Measurements from ENCODE around the gene RASD1.

Gene RASD1

DNA sequence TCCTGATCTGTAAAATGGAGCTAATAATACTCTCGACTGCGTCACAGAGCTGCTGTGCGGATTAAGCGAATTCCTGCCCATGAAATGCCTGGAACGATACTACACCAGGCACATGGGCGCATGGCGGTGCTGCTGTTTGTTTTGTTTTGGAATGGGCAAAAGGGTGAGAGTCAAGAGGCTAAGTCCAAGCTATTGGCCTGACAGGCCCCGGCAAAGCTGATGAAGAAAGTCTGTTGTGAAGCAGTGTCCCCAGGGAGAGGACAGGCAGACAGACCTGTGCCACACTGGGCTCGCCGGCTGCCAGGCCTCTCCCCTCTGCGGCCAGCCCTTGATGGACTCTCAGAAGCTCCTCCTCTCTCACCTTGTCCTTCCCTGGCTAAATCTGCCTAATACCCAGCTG, 31.3 kb upstream of the RASD1 start:
- DNase-seq (ENCODE audit: low read depth), result no peak

DNA sequence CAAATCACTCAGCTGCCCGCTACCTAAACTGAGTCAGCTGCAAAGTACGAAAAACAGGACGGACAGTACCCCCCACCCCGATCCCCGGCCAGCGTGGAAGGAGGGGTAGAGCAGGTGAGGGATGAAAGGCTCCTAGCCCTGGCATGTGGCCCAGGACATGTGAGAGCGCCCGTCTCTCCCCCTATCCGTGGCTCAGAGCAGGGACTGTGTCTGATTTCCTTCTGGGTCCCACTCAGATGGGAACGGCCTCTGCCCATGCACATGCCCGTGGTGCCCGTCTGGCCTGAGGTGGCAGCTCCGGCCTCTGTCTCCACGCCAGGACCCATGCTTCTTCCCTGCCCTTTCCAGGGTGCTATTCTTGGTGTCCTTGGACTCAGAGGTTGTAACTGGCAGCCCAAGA, 30.2 kb upstream of the RASD1 start:
- no peak for DNase-seq (ENCODE audit: low read depth)

DNA sequence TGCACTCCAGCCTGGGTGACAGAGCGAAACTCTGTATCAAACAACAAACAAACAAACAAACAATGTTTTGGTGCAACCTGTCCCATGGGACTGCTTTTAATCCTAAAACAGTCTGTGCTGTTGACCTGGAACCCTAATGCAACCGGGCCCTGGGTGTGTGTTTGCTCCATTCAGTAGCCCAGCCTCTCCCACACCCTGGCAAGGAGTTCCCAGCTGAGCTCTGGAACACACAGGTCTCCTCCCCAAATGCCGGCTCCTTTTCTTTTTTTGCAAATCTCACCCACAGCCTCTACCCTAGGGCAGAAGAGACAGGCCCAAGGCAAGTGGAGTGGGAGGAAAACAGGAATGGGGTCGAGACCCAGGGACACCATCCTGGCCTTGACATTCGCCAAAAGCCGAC, 29.8 kb upstream of the RASD1 start:
- no peak for DNase-seq (ENCODE audit: low read depth)

DNA sequence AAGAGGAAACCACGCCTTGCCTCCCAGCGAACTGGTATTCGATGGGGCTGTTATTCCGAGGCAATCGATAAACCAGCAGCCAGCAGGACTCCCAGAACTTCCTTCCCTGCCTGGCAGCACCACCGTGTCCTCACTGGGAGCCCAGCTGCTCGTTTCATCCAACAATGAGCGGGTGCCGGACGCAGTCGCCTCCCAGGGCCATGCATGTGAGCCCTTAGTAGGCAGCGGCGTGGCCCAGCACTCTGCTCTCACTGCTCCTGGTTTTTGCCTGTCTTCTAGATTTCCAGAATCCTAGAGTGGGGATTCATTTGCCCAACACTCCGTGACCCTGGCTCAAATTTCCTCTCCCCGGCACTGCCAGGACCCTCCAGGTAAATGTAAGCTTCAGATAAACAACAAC, 29.1 kb upstream of the RASD1 start:
- no peak for DNase-seq (ENCODE audit: low read depth)

DNA sequence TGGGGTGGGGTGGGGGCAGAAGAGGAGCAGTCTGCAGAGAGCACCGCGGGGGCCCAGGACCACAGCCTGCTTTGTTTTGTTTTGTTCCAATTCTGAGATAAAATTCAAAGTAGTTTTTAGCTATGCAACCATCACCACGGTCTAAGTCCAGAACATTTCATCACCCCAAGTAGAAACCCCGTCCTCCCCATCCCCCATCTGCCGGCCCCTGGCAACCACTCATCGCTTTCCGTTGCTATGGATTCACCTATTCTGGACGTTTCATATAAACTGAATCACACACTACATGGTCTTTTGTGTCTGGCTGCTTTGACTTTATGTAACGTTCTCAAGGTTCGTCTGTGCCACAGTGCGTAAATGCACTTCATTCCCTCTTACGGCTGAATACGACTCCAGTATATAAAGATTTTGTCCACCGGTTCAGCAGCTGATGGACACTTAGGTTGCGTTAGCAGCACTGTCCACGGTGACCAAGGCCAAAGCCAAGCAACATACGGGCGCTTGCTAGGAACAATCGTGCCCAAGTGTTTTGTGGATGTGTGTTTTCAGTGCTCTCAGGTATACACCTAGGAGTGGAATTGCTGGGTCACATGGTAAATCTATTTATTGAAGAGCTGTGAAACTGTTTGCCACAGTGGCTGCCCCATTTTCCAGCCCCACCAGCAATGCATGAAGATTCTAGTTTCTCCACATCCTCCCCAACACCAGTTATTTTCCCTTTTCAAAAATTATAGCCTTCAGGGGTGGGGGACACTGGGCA, 27.7 kb upstream of the RASD1 start:
- DNase-seq (ENCODE audit: low read depth), result no peak

DNA sequence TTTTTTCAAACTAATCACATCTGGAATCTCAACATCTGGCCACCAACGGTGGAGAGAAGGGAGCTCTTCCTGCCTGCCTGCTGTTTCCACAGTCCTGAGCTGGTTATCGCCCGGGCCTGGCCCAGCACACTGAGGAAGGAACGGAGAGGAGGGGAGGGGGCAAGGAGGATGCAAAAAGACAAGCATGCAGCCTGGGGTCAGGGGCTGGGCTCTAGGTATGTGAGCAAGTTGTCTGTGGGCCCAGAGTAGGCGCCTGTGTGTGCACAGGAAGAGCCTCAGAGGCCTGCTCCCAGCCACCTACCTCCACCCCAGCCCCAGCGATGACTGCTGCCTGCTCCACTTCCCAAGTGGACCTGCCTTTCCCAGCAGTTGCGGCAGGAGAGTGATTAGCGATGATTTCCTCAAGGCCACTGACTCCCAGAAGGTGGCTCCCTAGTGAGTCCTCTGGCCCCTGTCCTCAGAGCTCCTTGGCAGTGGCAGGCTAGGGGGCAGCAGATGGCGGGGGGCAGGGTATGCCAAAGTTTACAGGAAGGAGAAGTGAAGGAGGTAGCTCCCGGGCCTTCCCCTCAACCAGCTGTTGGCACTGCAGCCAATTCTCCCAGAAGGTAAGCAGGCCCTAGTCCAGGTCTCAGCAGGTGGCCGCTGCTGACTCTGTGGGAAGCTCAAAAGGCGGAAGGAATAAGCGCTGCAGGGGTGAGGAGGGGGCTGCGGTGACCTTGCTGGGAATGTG, 27.0 kb upstream of the RASD1 start:
- no peak for DNase-seq (ENCODE audit: low read depth)

DNA sequence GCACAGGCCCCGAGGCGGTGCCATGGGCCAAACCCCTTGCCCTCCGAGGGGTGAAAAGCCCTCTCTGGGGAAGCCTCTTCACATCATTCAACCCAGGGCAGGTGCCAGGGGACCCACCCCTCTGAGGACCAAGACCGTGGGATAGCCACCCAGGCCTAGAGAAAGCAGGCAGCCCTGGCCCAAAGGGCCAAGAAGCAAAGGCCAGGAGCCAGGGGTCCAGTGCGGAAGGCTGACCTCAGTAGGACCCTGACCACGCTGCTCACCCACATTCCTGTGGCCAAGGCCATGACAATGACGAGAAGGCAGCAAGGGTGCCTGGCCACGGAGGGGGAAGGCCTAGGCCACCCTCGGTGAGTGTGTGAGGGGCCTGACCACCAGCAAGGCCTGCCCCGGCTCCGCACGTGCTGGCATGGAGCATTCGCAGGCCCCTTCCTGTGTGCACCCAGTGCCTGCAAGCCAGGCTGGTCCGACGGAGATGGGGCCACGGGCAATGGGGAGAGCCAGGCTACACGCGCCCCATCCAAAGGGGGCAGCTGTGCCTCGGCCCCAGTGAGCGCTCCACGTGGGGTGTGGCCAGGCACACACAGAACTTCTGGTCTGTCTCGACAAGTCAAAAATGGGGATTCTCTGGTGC, 24.5 kb upstream of the RASD1 start:
- no peak for DNase-seq (ENCODE audit: low read depth)

- no peak for DNase-seq (ENCODE audit: low read depth)
Measured at GRCh38 chr17:17519886-17520285, 23.7 kb upstream of the RASD1 start.

DNA sequence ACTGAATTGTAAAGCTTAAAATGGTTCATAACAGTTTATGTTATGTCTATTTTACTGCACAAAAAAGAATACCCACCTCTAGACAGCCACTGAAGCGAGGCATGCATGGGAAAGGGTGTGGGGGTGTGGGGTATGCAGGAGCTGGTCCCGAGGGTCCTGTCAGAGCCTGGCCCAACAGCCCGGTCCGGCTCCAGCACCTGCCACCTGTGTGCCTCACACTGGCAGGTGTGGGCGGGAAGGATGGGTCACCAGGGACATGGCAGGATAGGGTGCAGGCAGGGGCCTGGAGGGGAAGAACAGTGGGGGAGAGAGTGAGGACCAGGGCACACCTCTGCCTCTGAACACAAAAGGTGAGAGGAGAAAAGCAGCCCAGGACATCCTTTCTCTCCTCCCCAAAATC, 22.8 kb upstream of the RASD1 start:
- no peak for DNase-seq (ENCODE audit: low read depth)

DNA sequence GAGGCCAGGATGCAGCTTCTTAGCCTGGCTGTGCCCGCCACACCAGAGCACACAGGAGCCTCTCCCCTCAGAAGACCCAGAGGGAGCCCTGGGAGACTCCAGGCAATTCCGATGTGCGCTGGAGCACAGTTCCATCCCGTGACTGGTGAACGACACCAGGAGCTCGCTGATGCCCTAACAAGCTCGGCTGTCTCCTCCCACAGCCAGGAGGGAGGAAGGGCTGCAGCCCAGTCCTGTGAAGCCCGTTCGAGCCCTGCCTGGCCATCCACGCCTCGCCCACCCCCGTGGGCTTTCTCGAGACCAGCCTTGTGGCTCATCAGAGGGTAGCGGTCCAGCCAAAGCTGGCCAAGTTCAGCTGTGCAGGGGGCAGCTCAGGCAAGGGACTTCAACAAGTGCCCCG, 21.8 kb upstream of the RASD1 start:
- no peak for DNase-seq (ENCODE audit: low read depth)

DNA sequence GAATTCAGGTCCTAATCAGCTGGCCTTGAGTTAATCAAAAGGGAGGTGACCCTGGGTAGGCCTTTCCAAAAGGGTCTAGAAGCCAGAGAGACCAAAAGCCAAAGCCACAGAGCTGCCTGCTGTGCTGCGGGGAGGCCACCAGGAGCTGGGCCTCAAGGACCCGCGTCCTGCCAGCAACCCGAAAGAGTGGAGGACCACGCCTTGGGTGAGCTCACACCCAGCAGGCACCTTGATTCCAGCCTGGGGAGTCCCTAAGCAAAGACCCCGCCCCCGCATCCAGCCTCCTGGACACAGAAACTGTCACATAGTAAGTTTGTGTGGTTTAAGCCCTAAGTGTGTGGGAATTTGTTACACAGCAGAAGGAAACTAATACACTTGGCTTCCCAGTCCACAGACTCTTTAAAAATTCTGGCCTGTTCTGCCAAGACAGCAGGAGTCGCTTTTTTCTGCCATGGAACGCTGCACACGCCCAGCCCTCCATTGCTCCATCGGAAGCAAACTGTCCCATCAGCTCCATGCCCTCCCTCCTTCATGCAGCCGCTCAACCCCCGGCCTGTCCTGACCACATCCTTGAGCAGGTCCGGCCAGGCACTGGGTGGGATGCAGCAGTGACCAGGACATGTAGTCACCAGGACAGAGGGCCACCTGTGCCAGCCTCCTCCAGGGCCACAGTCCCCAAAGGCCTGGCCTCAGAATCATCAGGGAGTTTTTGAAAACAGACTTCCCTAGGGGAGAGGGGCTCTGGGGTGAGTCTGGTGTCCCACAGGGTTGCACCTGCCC, 20.9 kb upstream of the RASD1 start:
- DNase-seq (ENCODE audit: low read depth), result no peak

DNA sequence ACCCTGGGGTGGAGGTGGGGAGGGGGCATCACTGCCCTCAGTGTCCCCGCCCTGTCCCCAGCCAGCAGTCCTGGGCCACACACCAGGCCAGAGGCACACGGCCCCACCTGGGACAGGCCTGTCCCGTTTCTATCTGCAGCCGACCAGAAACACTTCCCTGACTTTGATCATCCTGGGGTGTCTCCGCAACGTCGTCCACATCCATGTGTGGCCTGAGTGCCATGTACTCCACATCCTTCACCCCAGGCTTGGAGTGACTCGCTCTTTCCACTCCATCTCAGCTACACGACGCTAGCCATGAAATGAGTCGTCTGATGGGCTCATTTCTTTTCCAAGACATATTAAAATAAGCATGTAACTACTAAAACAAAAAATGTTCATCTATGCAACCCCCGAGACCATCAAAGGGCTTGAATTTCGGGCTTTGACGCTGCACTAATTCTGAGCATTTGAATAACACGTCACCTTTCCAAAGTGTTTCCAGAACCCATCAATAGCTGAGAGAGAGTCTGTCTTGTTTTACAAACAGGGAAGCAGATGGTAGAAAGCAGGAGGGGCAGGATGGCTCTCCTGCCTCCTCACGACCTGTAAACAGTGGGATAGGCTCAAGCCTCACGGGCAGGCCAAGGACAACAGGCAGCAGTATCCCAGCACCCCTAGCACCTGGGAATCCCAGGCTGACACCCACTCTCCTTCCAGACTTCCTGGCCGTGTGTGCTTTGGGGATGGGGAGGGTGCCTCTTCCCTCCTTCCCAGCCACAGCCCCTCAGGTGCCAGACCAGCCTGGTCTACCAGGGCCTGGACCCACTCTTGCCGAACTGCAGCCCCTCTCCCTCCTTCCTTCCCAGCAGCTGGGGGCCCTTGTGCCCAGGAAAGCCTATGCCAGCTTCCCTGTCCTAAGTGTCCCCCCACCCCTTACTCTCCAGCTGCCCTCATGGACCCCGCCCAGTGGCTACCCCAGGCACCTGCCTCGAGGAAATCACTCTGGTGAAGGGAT, 20.0 kb upstream of the RASD1 start:
- DNase-seq (ENCODE audit: low read depth), result peak; percentile 47

GRCh38 chr17:17514993-17515933, 19.1 kb upstream of the RASD1 start:
- DNase-seq (ENCODE audit: low read depth), result no peak

DNA sequence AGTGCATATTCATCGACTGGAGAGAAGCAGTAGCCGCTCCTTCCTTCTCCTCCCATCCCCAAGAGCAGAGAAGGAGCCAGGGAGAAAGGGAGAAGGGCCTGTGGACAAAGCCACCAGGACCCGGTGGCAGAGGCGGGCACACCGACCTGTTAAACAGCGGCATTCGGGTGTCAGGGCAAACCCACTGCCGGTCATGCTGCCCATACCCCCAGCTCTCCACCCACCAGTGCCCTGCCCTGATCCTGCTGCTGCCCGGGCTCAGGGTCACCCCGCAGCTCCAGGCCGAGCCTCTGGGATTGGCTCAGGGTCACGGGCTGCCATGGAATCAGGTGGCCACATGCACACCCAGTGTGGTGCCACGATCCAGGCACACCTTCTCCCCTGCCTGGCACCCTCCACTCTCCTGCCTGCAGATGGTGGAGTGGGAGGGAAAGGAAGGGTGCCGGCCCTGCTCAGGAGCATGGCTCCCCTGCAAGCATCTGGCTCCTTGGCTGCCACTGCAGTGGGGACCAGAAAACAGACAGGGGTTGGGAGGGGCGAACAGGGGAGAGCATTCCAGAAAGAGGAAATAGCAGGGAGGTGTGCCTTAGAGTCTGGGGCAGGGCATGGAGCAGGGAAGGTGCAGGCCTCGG, 18.3 kb upstream of the RASD1 start:
- DNase-seq (ENCODE audit: low read depth), result no peak

GRCh38 chr17:17513626-17514025, 17.4 kb upstream of the RASD1 start:
- DNase-seq (ENCODE audit: low read depth), result no peak

DNA sequence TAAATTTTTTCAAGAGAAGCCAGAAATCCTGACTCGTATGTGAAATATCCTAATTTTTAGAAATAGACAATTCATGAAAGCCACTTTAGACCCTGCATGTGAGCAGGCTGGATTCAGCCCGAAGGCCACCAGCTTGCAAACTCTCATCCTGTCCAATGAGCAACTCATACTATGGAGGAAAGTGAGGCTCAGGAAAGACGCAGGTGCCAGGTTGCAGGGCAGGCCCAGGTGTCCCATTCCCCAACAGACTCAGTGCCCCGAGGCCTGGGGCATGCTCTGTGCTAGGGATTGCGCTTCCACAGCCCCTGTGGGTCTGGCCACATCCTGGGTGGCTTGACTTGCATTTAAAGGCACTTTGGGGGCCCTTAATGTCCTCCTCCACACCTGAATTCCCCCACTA, 16.7 kb upstream of the RASD1 start:
- DNase-seq (ENCODE audit: low read depth), result no peak

DNA sequence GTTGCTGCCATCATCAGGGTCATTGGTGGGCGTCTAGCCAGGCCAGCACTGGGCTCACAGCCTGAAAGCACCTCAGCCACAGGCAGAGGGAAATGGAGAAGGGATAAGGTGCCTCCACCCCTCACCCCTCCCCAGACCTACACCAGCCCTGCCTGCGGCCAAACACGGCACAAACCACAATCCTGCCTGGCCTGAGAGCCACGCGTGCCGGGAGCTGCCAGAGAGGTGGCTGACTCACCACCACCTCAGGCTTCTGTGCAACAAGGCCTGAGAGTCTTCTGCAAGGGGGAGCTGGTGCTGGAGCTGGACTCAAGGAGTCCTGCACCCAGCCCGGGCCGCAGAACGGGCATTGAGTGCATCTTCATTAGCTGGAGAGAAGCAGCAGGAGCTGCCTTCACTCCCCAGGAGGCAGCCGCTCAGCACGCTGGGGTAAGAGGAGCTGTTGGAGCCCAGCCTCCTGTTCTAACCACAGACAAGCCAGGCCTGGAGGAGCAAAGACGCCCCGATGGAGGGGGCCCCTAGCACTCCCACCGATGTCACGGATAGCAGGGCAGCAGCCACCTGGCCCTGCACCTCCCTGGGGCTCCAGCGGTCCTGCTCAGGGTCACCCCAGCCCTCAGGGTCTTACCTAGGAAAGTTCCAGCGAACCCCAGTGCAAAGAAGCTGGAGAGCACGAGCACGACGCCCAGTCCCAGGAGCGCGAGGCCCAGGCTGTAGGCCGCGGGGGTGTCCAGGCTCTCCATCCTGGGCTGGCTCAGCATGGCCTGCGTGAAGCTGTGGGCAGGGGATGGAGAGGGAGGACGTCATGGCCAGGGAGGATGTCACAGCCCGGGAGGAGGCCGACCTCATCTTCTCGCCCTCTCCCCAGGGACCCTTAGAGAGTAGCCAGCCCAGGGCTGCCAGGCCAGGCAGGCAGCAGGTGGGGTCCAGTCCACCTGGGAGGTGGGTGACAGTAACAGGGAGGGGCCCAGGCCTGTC, 16.0 kb upstream of the RASD1 start:
- peak; percentile 68 for DNase-seq (ENCODE audit: low read depth)

DNA sequence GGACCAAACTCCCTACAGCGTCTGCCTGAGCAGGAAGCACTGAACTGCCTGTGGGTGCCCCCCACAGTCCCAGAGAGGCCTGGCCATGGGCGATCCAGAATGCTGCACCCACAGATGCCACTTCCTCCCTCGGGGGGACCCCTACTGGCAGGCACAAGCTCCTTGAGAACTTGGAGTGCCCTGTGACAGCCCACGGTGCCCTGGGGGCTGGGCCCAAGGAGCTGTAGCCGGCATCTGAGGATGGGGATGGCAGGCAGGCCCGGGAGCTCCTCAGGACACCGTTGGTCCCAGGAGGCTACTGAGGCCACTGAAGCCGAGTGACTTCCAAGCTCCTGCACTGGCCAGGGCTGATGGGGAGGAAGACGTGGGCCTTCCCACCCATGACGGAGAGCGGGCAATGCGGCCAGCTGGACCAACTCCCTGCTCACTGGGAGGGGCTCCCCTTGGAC, 15.1 kb upstream of the RASD1 start:
- DNase-seq (ENCODE audit: low read depth), result no peak
